HG03457 (cell line): ENCODE data around the gene TBL2.
"Not testable (repeated sequence)": the region's sequence is repeated elsewhere in the genome, so short reads cannot be mapped to it uniquely, and the experiment has no call there.

Experiments
- ATAC-seq: cut with Tn5 transposase; IDR thresholded peaks from one replicate; pipeline ENCODE4 v1.9.1; 2021; ENCODE audit warnings: moderate number of reproducible peaks; ENCODE audit not compliant: unreplicated experiment

Gene TBL2

GRCh38 chr7:73570977-73571376, 7.4 kb downstream of the TBL2 start:
- no peak for ATAC-seq

- ATAC-seq = no peak
Measured at GRCh38 chr7:73570521-73570920, 7.9 kb downstream of the TBL2 start.

DNA sequence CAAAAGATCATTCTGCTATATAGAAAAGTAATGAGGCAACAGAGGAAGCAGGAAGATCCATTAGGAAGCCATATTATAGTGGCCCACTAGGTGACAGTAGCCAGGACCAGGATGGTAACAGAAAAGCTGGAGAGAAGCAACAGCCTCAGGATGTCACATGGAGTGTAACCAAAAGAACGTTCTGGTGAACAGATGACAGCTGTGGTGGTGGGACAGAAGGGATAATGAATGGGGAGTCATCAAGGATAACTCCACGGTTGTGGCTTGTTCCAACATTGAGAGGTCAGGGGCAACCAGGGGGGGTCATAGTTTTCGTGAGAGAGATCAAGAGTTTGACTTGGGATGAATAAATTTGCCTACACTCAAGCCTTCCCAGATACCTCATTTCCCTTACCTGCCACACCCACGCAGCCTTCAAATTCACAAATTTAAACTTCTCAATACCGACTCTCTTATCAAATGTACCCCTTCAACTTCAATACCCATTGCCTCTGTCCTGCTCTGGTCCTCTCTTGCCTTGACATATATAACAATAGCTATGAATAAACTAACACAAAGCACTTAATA, 9.3 kb downstream of the TBL2 start:
- no peak for ATAC-seq

GRCh38 chr7:73567846-73568685, 10.3 kb downstream of the TBL2 start:
- no peak for ATAC-seq

DNA sequence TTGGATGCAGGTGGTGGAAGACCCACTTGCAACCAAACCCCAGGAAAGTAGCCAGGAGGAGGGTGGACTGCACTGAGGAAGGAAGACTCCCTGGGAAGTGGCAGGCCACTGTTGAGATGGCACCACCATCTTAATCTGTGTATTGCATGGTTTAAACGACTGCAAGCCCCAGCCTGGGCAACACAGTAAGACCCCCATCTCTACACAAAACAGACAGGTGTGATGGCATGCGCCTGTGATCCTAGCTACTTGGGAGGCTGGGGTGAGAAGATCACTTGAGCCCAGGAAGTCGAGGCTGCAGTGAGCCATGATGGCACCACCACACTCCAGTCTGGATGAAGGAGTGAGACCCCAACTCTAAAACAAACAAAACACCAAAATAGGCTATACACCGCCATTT, 11.2 kb downstream of the TBL2 start:
- no peak for ATAC-seq

GRCh38 chr7:73566431-73566830, 11.9 kb downstream of the TBL2 start:
- not testable (repeated sequence) for ATAC-seq

DNA sequence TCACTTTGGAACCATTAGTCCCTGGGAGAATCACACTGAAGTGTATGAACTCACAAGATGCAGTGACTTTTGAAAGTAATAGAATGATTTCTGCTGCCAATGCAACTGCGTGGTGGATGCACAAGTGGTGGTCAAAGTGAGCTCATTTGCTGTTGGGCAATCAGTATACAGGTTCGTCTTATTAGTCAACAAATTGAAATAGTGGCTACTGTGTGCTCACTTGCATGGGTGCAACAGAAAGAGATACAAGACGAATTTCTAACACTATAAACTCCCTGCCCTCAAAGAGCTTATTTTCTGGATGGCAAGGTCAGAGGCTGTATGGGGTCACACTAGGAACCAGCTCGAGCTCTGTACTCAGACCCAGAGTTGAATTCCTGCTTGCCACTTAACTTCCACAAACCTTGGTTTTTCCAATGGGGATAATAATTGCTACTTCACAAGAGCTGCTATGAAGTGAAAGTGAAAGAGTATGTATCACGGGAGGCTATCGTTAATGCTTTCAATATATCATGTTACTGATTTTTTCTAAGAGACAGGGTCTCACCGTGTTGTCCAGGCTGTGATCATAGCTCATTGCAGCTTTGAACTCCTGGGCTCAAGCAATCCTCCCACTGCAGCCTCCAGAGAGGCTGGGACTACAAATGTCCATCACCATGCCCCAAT, 12.6 kb downstream of the TBL2 start:
- ATAC-seq = no peak

DNA sequence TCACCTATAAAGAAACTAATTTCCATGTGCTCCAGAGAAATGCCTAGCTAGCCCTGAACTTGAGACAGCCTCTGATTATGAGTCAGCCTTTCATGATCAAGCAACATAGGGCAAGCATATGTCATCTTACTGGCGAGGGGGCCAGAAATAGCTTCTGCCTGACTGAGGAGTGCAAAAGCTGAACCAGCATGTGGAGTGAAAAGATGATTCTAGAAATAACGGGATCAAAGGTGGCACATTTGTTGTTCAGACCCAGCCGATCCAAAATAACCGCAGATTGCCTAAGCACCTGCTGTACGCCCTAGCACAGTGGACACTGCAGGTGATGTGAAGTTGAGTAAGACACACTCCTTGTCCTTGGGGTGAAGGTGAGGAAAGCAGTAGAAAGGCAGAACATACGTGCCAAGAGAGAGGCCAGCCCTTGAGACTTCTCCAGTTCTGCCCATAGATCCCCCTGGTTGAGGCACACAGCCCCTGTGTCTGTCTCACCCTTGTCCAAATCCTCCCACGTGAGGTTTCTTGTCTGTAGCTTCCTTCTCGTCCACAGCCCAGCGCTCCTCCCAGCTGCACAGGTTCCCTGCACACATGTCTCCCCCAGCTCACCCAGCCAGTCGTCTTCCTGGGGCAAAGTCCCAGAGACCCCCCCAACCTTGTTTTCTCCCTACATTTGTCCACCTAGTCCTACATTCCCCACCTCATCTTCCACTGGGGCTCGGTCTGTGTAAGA, 18.1 kb downstream of the TBL2 start:
- no peak for ATAC-seq

- ATAC-seq = peak; percentile 25
Measured at GRCh38 chr7:73557397-73558257, 20.8 kb downstream of the TBL2 start, which contains the start of gene BCL7B. BCL7B (minus strand) TSS chr7:73557690; CDS start chr7:73557578, 112 bp downstream.

- ATAC-seq = peak; percentile 88
Measured at GRCh38 chr7:73557108-73557396, 21.3 kb downstream of the TBL2 start.

DNA sequence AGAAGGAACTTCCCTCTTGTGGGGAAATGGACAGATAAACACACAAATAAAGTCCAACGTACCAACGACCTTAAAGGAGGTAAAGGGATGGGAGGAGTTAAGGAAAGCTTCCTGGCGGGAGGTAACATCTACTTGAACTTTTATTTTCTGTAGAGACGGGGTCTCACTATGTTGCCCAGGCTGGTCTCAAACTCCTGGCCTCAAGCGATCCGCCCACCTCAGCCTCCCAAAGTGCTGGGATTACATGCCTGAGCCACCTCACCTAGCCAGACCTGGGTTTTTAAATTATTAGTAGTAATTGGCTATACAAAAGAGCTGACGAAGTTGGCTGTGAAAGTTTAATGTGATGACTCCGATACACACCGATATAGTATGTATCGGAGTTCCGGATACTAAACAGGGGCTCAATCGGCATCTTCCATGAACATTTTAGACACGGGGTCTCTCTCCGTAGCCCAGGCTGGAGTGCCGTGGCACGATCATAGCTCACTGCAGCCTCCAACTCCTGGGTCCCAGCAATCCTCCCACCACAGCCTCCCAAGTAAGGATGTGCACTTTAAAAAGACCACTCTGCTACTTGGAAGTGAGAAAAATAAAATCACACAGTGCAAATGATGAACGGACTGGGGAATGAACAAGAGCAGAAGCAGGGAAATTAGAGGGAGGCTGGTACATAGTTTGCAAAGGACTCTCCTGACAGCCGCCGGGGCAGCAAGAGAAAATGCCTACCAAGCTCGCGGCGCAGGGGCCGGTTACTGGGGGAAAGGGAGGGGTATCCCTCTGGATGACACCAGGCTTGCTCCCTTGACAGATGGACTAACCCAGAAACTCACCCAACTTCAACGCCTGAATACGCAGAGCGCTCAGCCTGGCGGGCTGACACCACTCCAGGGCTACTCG, 21.9 kb downstream of the TBL2 start:
- ATAC-seq = no peak

DNA sequence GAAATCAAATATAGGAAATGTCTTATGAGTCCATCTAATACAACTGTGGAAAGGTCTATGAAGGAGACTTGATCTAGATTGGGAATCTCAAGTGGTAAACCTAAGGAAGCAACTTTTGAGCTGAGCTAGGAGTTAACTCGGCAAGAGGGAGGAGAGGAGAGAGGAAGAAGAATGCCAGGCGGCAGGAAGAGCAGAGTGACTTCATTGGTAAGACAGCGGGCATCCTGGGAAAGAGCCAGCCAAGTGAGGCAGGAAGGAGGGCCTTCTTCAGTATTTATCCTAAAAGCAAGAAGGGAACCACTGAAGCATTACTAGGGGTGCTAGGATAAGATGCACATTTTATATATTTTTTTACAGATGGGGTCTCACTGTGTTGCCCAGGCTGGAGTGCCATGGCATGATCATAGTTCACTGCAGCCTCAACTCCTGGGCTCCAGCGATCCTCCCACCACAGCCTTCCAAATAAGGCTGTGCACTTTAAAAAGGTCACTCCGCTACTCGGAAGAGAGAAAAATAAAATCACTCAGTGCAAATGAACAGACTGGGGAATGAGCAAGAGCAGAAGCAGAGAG, 22.9 kb downstream of the TBL2 start:
- no peak for ATAC-seq

DNA sequence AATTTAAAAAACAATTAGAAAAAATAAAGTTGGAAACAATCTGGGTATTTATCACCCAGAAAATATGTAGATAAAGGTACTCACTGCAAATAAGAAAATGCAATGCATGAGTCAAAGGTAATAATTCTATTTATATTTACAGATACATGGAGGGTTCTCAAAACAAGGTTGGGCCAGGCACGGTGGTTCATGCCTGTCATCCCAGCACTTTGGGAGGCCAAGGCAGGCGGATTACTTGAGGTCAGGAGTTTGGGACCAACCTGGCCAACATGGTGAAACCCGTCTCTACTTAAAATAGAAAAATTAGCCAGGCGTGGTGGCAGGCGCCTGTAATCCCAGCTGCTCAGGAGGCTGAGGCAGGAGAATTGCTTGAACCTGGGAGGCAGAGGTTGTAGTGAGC, 28.3 kb downstream of the TBL2 start:
- ATAC-seq = not testable (repeated sequence)

GRCh38 chr7:73549176-73549575, 29.2 kb downstream of the TBL2 start:
- ATAC-seq = no peak

DNA sequence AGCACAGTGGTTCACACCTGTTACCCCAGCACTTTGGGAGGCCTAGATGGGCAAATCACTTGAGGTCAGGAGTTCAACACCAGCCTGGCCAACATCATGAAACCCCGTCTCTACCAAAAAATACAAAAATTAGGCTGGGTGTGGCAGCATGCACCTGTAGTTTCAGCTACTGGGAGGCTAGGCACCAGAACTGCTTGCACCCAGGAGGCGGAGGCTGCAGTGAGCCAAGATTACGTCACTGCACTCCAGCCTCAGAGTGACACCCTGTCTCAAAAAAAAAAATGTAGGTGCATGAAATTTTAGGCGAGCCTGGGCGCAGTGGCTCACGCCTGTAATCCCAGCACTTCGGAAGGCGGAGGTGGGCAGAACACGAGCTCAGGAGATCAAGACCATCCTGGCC, 30.5 kb downstream of the TBL2 start:
- ATAC-seq = no peak

- ATAC-seq = no peak
Measured at GRCh38 chr7:73544678-73545077, 33.7 kb downstream of the TBL2 start.

GRCh38 chr7:73541722-73542121, 36.7 kb downstream of the TBL2 start:
- ATAC-seq = no peak

- ATAC-seq = no peak
Measured at GRCh38 chr7:73539709-73540108, 38.7 kb downstream of the TBL2 start.

DNA sequence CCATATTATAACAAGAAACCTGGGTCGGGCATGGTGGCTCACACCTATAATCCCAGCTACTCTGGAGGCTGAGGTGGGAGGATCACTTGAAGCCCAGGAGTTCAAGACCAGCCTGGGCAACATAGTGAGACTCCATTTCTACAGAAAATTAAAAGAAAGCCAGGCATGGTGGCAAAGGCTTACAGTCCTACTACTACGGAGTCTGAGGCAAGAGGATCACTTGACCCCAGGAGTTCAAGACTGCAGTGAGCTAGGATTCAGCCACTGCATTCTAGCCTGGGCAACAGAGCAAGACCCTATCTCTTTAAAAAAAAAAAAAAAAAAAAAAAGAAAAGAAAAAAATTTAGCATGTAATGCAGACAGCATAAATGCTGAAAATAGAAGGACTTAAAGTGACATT, 39.9 kb downstream of the TBL2 start:
- ATAC-seq = not testable (repeated sequence)
